GM06990 (cell line): Measurements from ENCODE around the gene HIP1R.

Experiments used
- DNase-seq: peaks from one replicate; pipeline ENCODE4 v3.0.0-alpha.2; 2011; ENCODE audit not compliant: insufficient read length; ENCODE audit errors: extremely low read depth
- H3K27me3 ChIP-seq: replicated peaks from 2 replicates; pipeline ENCODE4 v1.6.0; 2011; ENCODE audit warnings: low read length; ENCODE audit not compliant: control insufficient read depth, insufficient read depth
- H3K36me3 ChIP-seq: 2 replicates; pipeline ENCODE4 v1.5.1; 2011; ENCODE audit warnings: low read length; ENCODE audit not compliant: control insufficient read depth, insufficient read depth
- H3K4me3 ChIP-seq: replicated peaks from 2 replicates; pipeline ENCODE4 v1.5.1; 2011; ENCODE audit warnings: low read depth, mild to moderate bottlenecking, control low read depth, low read length
- TF ChIP-seq, protein P1 (sequence below): IDR thresholded peaks from 2 replicates; pipeline ENCODE4 v1.5.1; 2011; ENCODE audit warnings: low read length, control low read depth, mild to moderate bottlenecking, inconsistent platforms; ENCODE audit not compliant: insufficient read depth, poor library complexity, severe bottlenecking

Gene HIP1R

DNA sequence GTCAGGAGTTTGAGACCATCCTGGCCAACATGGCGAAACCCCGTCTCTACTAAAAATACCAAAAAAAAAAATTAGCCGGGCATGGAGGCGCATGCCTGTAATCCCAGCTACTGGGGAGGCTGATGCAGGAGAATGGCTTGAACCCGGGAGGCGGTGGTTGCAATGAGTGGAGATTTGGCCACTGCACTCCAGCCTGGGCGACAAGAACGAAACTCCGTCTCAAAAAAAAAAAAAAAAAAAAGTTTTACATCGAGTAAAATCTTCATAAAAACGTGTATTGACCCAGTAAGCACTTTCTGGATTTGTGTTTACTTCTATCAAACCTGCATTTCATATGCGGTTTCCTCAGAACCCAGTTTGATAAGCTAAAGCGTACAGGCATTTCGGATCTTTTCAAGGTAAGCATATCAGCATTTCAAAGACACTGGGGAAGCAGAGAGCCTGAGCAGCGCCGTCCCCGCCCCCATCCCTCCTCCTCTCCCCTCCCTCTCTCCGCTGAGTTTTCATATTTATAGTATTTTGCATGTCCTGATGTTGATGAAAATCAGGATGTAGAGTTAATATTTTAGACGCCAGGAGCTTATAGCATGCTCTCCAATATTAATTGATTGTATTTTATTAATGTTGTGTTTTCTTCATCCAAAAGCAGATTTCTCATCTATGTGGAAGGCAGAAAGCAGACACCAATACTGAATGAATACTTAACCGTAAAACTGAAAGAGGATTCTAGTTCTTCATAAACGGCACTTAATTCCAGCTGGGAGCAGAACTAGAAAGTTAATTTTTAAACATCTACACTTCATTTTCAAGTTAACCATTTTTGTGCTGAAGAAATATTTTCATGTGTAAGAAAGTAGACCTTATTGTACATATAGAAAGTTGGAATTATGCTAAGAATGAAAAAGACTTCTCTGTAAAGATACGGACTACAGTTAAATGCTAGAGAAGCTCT is 9.2 kb upstream of the HIP1R start:
- Histone ChIP-seq H3K36me3 (no peaks in the 10 kb centered on the region), H3K27me3 (no peaks in the 10 kb centered on the region; the same call in 1 of the 2 replicates), H3K4me3 (no peak overlapping the region)
- TF ChIP-seq, protein P1, sequence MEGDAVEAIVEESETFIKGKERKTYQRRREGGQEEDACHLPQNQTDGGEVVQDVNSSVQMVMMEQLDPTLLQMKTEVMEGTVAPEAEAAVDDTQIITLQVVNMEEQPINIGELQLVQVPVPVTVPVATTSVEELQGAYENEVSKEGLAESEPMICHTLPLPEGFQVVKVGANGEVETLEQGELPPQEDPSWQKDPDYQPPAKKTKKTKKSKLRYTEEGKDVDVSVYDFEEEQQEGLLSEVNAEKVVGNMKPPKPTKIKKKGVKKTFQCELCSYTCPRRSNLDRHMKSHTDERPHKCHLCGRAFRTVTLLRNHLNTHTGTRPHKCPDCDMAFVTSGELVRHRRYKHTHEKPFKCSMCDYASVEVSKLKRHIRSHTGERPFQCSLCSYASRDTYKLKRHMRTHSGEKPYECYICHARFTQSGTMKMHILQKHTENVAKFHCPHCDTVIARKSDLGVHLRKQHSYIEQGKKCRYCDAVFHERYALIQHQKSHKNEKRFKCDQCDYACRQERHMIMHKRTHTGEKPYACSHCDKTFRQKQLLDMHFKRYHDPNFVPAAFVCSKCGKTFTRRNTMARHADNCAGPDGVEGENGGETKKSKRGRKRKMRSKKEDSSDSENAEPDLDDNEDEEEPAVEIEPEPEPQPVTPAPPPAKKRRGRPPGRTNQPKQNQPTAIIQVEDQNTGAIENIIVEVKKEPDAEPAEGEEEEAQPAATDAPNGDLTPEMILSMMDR = no peak
- DNase-seq = no peak

DNA sequence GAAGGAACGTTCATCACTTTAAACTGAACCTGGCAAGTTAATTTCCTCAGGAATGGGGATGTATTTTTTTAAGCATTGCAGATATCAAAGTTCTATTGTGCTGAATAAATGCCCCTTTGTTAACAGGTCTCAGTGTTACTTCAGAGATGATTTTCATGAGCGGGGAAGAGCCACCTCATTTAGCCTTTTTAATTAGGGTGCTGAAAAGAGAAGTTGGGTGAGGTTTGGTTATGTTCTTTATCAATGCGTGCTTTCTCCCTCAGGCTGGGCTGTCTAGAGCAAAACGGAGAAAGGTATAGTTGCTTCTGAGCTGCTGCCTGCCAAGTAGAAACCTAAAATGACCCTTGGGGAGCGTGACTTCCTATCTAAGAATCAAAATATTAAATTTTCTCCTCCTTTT is 8.0 kb upstream of the HIP1R start:
- Histone ChIP-seq H3K4me3 (no peak overlapping the region), H3K27me3 (no peaks in the 10 kb centered on the region; the same call in 1 of the 2 replicates), H3K36me3 (no peaks in the 10 kb centered on the region)
- no peak for DNase-seq
- TF ChIP-seq, protein P1 = no peak

DNA sequence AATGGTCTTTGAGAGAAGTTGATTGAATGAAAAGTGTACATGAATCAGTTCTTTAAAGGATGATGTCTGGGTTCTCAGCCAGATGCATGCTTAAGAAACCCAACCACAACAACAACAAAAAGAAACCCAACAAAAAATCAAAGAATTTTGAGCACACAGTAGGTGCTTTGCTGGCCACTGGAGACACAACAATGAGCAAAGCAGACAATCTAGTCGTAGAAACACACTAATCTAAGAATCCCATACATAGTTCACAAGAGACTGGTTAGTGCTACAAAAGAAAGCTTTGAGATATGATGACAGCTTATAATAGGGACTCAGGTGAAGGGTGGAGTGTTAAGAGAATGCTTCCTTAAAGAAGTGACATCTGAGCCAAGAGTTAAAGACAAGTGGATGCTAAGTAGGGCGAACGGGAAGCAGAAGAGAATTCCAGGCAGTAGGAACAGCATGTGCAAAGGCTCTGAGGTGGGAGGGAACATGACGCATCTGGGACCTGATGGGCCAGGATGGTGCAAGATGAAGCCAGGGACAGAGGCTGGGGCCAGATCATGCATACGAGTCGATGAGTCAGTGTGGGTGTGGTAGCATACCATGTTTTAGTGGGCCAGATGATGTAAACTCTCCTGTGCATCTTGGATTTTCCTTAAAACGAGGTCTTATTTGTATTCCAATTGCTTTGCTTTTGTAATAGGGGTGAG is 4.6 kb upstream of the HIP1R start:
- DNase-seq = no peak

DNA sequence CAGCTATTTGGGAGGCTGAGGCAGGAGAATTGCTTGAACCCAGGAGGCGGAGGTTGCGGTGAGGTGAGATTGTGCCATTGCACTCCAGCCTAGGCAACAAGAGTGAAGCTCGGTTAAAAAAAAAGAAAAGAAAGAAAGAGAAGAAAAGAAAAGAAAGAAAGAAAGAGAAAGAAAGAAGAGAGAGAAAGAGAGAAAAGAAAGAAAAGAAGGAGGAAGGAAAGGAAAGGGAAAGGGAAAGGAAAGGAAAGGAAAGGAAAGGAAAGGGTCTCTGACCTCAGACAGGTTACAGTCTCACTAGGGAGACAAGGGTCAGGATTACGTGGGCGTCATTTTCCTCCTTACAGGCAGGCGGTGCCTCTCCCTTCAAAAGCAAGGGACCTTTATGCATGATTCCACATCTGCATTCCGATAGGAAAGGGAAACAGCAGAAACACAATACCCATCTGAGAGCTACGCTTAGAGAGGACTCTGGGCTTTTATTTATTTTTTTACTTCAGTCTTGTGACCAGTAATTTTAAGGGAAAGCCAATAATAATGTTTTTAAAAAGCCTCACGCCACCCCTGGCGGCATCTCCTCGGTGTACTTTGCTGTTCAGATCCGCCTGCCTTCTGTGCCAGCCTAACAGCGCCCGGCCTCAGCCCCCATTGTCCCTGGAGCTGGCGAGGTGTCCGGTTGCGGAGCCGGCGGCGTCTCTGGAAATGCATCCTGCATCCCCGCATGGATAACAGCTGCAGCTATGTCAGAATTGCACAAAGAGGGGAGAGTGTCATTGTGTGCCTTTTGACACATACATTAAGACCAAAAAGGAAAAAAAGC is 945 bp upstream of the HIP1R start:
- no peak for DNase-seq
- Histone ChIP-seq H3K4me3 (no peak overlapping the region), H3K36me3 (no peaks in the 10 kb centered on the region), H3K27me3 (no peaks in the 10 kb centered on the region; the same call in 1 of the 2 replicates)
- TF ChIP-seq, protein P1 = no peak

More for the DNA sequence above, 4.6 kb upstream of the HIP1R start:
- no peak overlapping the region for H3K4me3 ChIP-seq
- H3K36me3 ChIP-seq = no peaks in the 10 kb centered on the region
- H3K27me3 ChIP-seq = no peaks in the 10 kb centered on the region; the same call in 1 of the 2 replicates
- TF ChIP-seq, protein P1 = no peak

DNA sequence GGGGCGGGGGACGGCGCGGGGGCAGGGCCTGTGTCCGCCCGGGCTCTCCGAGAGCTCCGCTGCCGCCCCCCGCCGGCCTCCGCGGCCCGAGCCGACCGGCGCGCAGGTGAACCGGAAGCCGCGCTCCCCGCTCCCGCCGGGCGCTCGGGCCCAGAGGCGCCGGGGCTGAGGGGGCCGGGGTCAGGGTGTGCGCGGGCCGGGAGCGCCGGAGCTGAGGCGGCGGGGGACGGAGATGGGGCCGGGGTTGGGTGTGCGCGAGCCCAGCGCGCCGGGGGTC is 431 bp downstream of the HIP1R start:
- Histone ChIP-seq H3K27me3 (no peaks in the 10 kb centered on the region; the same call in 1 of the 2 replicates), H3K36me3 (no peaks in the 10 kb centered on the region), H3K4me3 (peak overlapping the region; percentile 68)
- TF ChIP-seq, protein P1 = no peak
- DNase-seq = no peak
